H1 (cell line): ENCODE data around the gene GPC6. TPM values are rescaled to one million over a fixed set of nuclear protein-coding genes. Genes with fewer than 3 reads are reported as not detected.

Source experiments
- RBBP5 ChIP-seq: IDR thresholded peaks from 2 replicates; pipeline ENCODE4 v1.7.1; 2012; ENCODE audit warnings: low read depth, mild to moderate bottlenecking, inconsistent platforms, low read length, moderate library complexity, borderline replicate concordance
- SP2 ChIP-seq: IDR thresholded peaks from 2 replicates; pipeline ENCODE4 v1.6.1; 2012; ENCODE audit warnings: mild to moderate bottlenecking, low read length, inconsistent platforms
- TBP ChIP-seq: IDR thresholded peaks from 2 replicates; pipeline ENCODE4 v1.6.1; 2011; ENCODE audit warnings: low read depth, low read length, improper control_type of control experiment
- polyA plus RNA-seq, 7 experiments: library from polyadenylated mRNA; depleted of rRNA in 3 of 7; stranded (reverse) in 5 of 7; unstranded in 2 of 7; fragments of >200 nt in 5 of 7; fragments of 200-250 nt in 2 of 7; gene quantifications; 1 replicate in 5 of 7; 2 replicates in 1 of 7; 4 replicates in 1 of 7; pipeline versions ENCODE4 v1.2.1 to v1.2.3, GENCODE V29; 2011 to 2013; ENCODE audit warnings: missing spikeins in 2 of 7, mixed read lengths in 2 of 7
- total RNA-seq: library from RNA; stranded (reverse); fragmentation: NEBNext Ultra II Directional; extraction: Animal tissue kit (Norgen Biotek cat#: 25700); gene quantifications from 2 replicates; pipeline ENCODE4 v1.2.1, GENCODE V29; 2021
- TF ChIP-seq, protein P1 (sequence below): fragments of 300-600 bp; sonication (generic); IDR thresholded peaks from 2 replicates; pipeline ENCODE4 v1.7.1; 2012; ENCODE audit warnings: low read length, moderate library complexity, mild to moderate bottlenecking, inconsistent platforms; ENCODE audit not compliant: insufficient replicate concordance

GPC6 gene
- total and polyA plus RNA-seq, 2 of the 8 experiments (the other 6 are each of a cell fraction or from before 2014, with no cell fraction given), result 5.4 to 12.0 TPM

- TF ChIP-seq, protein P1, sequence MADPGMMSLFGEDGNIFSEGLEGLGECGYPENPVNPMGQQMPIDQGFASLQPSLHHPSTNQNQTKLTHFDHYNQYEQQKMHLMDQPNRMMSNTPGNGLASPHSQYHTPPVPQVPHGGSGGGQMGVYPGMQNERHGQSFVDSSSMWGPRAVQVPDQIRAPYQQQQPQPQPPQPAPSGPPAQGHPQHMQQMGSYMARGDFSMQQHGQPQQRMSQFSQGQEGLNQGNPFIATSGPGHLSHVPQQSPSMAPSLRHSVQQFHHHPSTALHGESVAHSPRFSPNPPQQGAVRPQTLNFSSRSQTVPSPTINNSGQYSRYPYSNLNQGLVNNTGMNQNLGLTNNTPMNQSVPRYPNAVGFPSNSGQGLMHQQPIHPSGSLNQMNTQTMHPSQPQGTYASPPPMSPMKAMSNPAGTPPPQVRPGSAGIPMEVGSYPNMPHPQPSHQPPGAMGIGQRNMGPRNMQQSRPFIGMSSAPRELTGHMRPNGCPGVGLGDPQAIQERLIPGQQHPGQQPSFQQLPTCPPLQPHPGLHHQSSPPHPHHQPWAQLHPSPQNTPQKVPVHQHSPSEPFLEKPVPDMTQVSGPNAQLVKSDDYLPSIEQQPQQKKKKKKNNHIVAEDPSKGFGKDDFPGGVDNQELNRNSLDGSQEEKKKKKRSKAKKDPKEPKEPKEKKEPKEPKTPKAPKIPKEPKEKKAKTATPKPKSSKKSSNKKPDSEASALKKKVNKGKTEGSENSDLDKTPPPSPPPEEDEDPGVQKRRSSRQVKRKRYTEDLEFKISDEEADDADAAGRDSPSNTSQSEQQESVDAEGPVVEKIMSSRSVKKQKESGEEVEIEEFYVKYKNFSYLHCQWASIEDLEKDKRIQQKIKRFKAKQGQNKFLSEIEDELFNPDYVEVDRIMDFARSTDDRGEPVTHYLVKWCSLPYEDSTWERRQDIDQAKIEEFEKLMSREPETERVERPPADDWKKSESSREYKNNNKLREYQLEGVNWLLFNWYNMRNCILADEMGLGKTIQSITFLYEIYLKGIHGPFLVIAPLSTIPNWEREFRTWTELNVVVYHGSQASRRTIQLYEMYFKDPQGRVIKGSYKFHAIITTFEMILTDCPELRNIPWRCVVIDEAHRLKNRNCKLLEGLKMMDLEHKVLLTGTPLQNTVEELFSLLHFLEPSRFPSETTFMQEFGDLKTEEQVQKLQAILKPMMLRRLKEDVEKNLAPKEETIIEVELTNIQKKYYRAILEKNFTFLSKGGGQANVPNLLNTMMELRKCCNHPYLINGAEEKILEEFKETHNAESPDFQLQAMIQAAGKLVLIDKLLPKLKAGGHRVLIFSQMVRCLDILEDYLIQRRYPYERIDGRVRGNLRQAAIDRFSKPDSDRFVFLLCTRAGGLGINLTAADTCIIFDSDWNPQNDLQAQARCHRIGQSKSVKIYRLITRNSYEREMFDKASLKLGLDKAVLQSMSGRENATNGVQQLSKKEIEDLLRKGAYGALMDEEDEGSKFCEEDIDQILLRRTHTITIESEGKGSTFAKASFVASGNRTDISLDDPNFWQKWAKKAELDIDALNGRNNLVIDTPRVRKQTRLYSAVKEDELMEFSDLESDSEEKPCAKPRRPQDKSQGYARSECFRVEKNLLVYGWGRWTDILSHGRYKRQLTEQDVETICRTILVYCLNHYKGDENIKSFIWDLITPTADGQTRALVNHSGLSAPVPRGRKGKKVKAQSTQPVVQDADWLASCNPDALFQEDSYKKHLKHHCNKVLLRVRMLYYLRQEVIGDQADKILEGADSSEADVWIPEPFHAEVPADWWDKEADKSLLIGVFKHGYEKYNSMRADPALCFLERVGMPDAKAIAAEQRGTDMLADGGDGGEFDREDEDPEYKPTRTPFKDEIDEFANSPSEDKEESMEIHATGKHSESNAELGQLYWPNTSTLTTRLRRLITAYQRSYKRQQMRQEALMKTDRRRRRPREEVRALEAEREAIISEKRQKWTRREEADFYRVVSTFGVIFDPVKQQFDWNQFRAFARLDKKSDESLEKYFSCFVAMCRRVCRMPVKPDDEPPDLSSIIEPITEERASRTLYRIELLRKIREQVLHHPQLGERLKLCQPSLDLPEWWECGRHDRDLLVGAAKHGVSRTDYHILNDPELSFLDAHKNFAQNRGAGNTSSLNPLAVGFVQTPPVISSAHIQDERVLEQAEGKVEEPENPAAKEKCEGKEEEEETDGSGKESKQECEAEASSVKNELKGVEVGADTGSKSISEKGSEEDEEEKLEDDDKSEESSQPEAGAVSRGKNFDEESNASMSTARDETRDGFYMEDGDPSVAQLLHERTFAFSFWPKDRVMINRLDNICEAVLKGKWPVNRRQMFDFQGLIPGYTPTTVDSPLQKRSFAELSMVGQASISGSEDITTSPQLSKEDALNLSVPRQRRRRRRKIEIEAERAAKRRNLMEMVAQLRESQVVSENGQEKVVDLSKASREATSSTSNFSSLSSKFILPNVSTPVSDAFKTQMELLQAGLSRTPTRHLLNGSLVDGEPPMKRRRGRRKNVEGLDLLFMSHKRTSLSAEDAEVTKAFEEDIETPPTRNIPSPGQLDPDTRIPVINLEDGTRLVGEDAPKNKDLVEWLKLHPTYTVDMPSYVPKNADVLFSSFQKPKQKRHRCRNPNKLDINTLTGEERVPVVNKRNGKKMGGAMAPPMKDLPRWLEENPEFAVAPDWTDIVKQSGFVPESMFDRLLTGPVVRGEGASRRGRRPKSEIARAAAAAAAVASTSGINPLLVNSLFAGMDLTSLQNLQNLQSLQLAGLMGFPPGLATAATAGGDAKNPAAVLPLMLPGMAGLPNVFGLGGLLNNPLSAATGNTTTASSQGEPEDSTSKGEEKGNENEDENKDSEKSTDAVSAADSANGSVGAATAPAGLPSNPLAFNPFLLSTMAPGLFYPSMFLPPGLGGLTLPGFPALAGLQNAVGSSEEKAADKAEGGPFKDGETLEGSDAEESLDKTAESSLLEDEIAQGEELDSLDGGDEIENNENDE, result no peak
- TF ChIP-seq RBBP5 (no peak), TBP (no peak), SP2 (no peak)
Observed at GRCh38 chr13:93721483-93721882, 494.9 kb downstream of the GPC6 start (continued).
